NCI-H1105 (cell line): ENCODE data around the gene NPPB.

Experiments
- DNase-seq: peaks from one replicate; lab custom pipeline; 2025; lab: John Stamatoyannopoulos, UW

NPPB gene

GRCh38 chr1:11833497-11833896, 25.2 kb downstream of the NPPB start:
- DNase-seq = no peak

DNA sequence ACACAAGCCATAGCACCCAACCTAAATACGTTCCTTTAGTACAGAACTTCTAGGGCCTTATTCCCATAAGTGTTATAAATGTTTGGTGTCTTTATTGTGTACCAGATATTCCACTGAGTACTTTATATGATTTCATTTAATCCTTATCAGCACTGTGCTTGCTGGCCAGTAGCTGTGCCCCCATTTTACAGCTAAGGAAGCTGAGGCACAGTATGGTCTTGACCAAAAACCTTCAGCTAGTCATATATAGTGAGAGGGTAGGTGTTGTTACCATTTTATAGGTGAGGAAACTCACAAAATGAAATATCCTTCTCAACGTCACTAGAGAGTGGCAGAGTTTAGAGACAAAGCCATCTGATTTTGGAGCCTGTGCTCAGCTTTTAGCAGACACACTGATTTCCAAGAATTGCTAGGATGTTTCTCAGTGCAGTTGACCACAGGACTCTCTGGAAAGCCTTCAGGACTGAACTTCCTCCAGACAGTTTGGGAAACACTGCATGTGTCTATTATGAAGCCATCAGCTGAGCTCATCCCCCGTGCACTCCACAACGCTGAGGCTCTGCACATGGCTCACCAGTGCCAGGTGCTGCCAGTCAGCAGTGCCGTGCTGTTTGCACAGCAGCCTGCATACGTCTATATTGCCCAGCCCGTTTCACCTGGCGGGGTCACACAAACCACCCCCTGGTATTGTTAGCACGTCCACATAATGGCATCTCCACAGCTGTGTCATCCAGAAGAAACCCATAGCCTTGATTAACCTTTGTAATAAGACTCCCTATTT, 26.6 kb downstream of the NPPB start:
- no peak for DNase-seq

GRCh38 chr1:11828511-11828910, 30.2 kb downstream of the NPPB start:
- DNase-seq = no peak

- no peak for DNase-seq
These were observed 31.8 kb downstream of the NPPB start for GRCh38 chr1:11826946-11827345.

- DNase-seq = no peak
These were observed 33.6 kb downstream of the NPPB start for GRCh38 chr1:11825131-11825530.

DNA sequence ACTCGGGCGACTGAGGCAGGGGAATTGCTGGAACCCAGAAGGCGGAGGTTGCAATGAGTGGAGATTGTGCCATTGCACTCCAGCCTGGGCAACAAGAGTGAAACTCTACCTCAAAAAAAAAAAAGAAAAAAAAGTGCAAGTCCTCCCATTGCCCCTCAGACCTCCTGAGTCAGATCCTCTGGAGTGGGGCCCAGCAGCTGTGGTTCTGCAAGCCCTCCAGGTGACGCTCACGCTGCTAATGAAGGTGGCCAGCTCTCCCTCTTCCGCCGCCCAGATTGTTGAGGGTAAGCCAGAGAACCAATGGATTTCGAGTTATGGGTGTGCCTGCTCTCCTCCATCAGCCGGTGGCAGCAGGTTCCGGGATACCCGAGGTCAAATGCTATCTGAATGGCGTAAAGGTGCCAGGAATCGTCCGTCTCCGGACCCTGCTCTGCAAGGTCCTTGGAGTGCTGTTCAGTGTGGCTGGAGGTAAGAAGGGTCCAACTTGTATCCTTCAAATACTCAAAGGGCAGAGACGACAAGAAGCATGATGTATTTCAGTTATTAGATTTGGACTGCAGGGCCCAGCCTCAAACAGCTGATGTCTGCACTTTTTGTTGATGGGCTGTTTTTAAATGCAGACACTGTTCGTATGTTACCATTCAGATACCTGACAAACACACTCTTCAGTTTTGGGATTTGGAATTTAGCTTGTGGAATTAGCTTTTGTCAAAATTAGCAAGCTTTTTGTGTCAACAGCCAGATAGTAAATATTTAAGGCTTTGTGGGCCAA, 35.2 kb downstream of the NPPB start:
- DNase-seq = no peak

GRCh38 chr1:11822091-11822490, 36.7 kb downstream of the NPPB start:
- DNase-seq = no peak

DNA sequence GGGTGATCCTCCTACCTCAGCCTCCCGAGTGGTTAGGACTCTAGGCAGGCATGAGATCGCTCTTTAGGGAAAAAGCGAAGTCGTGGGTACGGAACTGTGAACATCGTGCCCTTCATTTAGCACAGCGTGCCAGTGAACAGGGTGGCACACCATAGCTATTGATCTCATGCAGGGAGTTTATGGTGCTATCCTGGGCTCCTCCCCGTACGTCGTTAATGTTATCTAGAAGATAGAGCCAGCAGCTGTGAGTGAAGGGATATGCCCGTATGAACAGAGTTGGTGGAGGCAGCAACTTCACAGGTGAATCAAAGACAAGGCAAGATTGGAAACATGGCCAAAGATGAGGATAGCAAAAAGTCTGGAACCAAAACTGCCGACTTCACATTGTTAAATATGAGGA, 41.6 kb downstream of the NPPB start:
- no peak for DNase-seq

DNA sequence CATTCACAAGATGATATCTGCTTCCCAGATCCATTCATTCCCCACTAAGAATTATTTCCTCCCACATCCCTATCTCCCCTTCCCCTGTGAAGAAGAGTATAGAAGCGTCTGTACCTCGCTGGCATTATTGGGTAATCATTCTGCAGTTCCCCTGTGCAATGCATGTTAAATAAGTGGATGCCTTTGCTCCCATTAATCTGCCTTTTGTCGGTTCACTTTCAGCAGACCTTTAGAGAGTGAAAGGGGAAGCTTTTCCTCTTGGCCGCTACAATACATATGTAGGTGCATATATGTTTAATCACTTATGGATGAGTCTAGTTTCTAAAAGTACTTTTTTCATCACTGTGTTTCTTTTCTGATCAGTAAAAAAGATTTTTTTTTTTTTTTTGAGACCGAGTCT, 45.7 kb downstream of the NPPB start:
- no peak for DNase-seq
